Retinal pigment epithelial cell (primary cell): ENCODE data around the gene MMP17.

Experiments
- DNase-seq: peaks from one replicate; pipeline ENCODE4 v3.0.0-alpha.2; 2010; ENCODE audit warnings: low read depth
- H3K4me3 ChIP-seq: 2 replicates; pipeline ENCODE4 v1.5.1; 2011; ENCODE audit warnings: mild to moderate bottlenecking, low read length, control low read depth, moderate library complexity
- TF ChIP-seq, protein P1 (sequence below): conservative IDR thresholded peaks from 2 replicates; pipeline ENCODE4 v1.5.1; 2011; ENCODE audit warnings: low read depth, low read length, control low read depth, inconsistent platforms

The MMP17 gene

DNA sequence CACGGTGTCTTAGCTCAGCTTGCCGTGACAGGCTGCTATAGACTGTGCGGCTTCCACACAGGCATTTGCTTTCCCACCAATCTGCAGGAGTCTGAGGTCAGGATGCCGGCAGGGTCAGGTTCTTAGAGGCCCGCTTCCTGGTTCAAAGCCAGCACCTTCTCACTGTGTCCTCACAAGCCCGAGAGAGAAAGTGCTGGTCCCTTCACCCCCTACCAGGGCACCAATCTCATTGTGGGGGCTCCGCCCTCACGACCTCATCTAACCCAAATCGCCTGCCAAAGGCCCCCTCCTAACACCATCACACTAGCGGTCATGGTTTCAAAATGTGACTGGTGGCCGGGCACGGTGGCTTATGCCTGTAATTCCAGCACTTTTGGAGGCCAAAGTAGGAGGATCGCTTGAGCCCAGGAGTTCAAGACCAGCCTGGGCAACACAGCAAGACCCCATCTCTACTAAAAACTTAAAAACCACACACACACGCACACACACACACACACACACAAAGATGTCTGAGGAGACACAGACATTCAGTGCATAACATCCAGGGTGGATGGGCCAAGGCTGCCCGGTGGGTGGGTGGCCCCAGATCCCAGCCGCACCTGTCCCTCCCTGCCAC lies 26.8 kb downstream of the MMP17 start:
- DNase-seq: no peak
- no peak overlapping the region for H3K4me3 ChIP-seq
- TF ChIP-seq, protein P1, sequence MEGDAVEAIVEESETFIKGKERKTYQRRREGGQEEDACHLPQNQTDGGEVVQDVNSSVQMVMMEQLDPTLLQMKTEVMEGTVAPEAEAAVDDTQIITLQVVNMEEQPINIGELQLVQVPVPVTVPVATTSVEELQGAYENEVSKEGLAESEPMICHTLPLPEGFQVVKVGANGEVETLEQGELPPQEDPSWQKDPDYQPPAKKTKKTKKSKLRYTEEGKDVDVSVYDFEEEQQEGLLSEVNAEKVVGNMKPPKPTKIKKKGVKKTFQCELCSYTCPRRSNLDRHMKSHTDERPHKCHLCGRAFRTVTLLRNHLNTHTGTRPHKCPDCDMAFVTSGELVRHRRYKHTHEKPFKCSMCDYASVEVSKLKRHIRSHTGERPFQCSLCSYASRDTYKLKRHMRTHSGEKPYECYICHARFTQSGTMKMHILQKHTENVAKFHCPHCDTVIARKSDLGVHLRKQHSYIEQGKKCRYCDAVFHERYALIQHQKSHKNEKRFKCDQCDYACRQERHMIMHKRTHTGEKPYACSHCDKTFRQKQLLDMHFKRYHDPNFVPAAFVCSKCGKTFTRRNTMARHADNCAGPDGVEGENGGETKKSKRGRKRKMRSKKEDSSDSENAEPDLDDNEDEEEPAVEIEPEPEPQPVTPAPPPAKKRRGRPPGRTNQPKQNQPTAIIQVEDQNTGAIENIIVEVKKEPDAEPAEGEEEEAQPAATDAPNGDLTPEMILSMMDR: no peak

DNA sequence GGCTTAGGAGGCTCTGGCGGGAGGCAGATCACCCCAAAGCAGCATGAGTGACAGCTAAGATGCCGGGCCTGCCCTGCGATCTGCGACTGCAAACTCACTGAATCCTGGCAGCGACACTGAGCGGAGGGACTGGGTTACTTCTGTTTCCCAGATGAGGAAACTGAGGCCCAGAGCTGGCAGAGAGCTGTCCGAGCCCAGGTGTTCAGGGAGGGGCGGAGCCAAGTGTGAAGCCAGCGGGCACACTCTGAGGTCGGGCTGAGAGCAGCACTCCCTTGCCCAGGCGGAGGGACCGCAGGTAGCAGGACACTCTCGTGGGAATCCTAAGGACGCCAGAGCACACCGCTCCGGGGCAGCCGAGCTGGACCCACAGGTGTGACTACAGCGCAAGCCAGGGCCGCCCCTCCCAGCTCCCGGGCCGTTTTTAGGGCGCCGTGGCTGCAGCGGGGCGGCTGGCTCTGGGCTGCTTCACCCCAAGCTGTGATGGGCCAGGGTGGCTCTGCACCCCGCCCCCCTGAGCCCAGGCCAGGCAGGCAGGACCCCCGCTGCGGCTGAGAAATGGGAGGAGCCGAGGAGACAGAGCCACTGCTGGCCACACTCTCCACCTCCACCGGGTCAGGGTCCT lies 27.4 kb downstream of the MMP17 start:
- no peak for DNase-seq
- H3K4me3 ChIP-seq: no peak overlapping the region
- TF ChIP-seq, protein P1: no peak

DNA sequence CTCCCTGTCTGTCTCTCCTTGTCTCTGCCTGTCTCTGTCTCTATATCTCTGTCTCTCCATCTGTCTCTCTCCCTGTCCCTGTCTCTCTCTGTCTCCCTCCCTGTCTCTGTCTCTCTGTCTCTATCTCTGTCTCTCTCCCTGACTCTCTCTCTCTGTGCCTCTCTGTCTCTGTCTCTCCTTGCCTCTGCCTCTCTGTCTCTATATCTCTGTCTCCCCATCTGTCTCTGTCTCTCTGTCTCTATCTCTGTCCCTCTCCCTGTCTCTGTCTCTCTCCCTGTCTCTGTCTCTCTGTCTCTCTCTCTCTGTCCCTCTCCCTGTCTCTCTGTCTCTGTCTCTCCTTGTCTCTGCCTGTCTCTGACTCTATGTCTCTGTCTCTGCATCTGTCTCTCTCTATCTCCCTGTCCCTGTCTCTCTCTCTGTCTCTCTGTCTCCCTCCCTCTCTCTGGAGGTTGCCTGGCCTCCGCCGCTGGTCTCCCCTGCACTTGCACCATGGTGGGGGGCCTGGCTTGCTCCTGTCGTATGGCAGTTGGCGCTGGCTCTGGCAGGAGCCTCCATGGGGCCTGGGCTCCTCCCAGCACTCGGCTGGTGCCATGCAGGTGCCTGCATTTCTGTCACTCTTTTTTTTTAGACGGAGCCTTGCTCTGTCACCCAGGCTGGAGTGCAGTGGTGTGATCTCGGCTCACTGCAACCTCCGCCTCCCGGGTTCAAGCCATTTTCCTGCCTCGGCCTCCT lies 28.3 kb downstream of the MMP17 start:
- TF ChIP-seq, protein P1: no peak
- no peak overlapping the region for H3K4me3 ChIP-seq
- no peak for DNase-seq

GRCh38 chr12:131857908-131858850 lies 30.0 kb downstream of the MMP17 start:
- TF ChIP-seq, protein P1: no peak
- H3K4me3 ChIP-seq: no peak overlapping the region
- DNase-seq: no peak

GRCh38 chr12:131860472-131861260 lies 32.5 kb downstream of the MMP17 start:
- no peak overlapping the region for H3K4me3 ChIP-seq
- DNase-seq: no peak
- TF ChIP-seq, protein P1: no peak
